GM23248 (cell line): ENCODE data around the gene FAM20C. TPM values are rescaled to one million over a fixed set of nuclear protein-coding genes. Genes with fewer than 3 reads are reported as not detected.

ENCODE experiments used
- DNase-seq: peaks from one replicate; pipeline ENCODE4 v3.0.0-alpha.2; 2015
- H2AFZ ChIP-seq: fragments of 200-600 bp; sonication (generic); 2 replicates; pipeline ENCODE4 v1.6.1; 2016; ENCODE audit warnings: antibody characterized with exemption
- H3F3A ChIP-seq: fragments of 200-600 bp; sonication (generic); 2 replicates; pipeline ENCODE4 v1.6.1; 2016; ENCODE audit warnings: mild to moderate bottlenecking, antibody characterized with exemption, mixed run types; ENCODE audit not compliant: insufficient read depth
- H3K27ac ChIP-seq: fragments of 200-600 bp; sonication (generic); 2 replicates; pipeline ENCODE4 v1.5.1; 2016; ENCODE audit warnings: mild to moderate bottlenecking
- H3K27me3 ChIP-seq: fragments of 200-600 bp; sonication (generic); replicated peaks from 2 replicates; pipeline ENCODE4 v1.6.1; 2016; ENCODE audit warnings: mild to moderate bottlenecking; ENCODE audit not compliant: insufficient read depth
- H3K36me3 ChIP-seq: fragments of 200-600 bp; sonication (generic); 2 replicates; pipeline ENCODE4 v1.6.1; 2016; ENCODE audit warnings: low read depth, mild to moderate bottlenecking
- H3K4me1 ChIP-seq: fragments of 200-600 bp; sonication (generic); 2 replicates; pipeline ENCODE4 v1.6.1; 2016; ENCODE audit warnings: mild to moderate bottlenecking; ENCODE audit not compliant: insufficient read depth
- H3K4me2 ChIP-seq: fragments of 200-600 bp; sonication (generic); one replicate; pipeline ENCODE4 v1.6.1; 2016; ENCODE audit warnings: mild to moderate bottlenecking; ENCODE audit not compliant: unreplicated experiment
- H3K4me3 ChIP-seq: fragments of 200-600 bp; sonication (generic); 2 replicates; pipeline ENCODE4 v1.5.1; 2016; ENCODE audit warnings: mild to moderate bottlenecking
- H3K79me2 ChIP-seq: fragments of 200-600 bp; sonication (generic); 2 replicates; pipeline ENCODE4 v1.6.1; 2016; ENCODE audit warnings: mild to moderate bottlenecking; ENCODE audit not compliant: insufficient read depth
- H3K9ac ChIP-seq: fragments of 200-600 bp; sonication (generic); 2 replicates; pipeline ENCODE4 v1.6.1; 2016; ENCODE audit warnings: mild to moderate bottlenecking
- H3K9me2 ChIP-seq: fragments of 200-600 bp; sonication (generic); 2 replicates; pipeline ENCODE4 v1.6.1; 2016; ENCODE audit warnings: mixed run types, mild to moderate bottlenecking, moderate library complexity; ENCODE audit not compliant: insufficient read depth
- H3K9me3 ChIP-seq: fragments of 200-600 bp; sonication (generic); one replicate; pipeline ENCODE4 v1.6.1; 2017; ENCODE audit warnings: low read depth
- H4K20me1 ChIP-seq: fragments of 200-600 bp; sonication (generic); 2 replicates; pipeline ENCODE4 v1.6.0; 2016; ENCODE audit not compliant: insufficient read depth
- EZH2 ChIP-seq: fragments of 200-600 bp; sonication (generic); IDR thresholded peaks from 2 replicates; pipeline ENCODE4 v1.6.1; 2018; ENCODE audit warnings: antibody characterized with exemption, mild to moderate bottlenecking; ENCODE audit not compliant: insufficient read depth, poor library complexity, severe bottlenecking
- EZH2phosphoT487 ChIP-seq: fragments of 200-600 bp; sonication (generic); IDR thresholded peaks from 2 replicates; pipeline ENCODE4 v1.6.1; 2018; ENCODE audit warnings: antibody characterized with exemption, moderate library complexity, mild to moderate bottlenecking, low read depth; ENCODE audit not compliant: insufficient read depth
- WGBS, 2 experiments: methylation state at CpG; one replicate each; pipeline ENCODE4 v1.1.6; 2015 to 2017; ENCODE audit warnings: low lambda C conversion rate in 2 of 2, low coverage in 1 of 2; ENCODE audit errors: missing lambda C conversion rate in 2 of 2; 5-methylcytosine and 5-hydroxymethylcytosine counted together
- in situ Hi-C: fragments of 300-500 bp; cut with MboI; formaldehyde crosslinking; loops from 2 replicates; pipeline ENCODE4 v1.15.0; 2020
- polyA plus RNA-seq: library from polyadenylated mRNA; unstranded; fragments of >200 nt; fragmentation: Nextera tagmentation; extraction: Ambion mirVana; gene quantifications from 2 replicates; pipeline ENCODE4 v1.2.1, GENCODE V29; 2016
- total RNA-seq: library from RNA; depleted of rRNA; stranded (reverse); fragments of >200 nt; shearing (Covaris generic); gene quantifications from 2 replicates; pipeline ENCODE4 v1.2.3, GENCODE V29; 2014

Gene FAM20C
- total and polyA plus RNA-seq, 2 experiments from 2014 or later: 13.5 to 63.8 TPM

GRCh38 chr7:223861-224260 is 31.5 kb downstream of the FAM20C start:
- Histone ChIP-seq H4K20me1 (no peaks in the 10 kb centered on the region), H3K4me2 (no peak overlapping the region), H3K9me2 (no peaks in the 10 kb centered on the region), H3K79me2 (peaks cover 4% of the 10 kb centered on the region; the same call in 1 of the 2 replicates), H3K36me3 (no peaks in the 10 kb centered on the region; the same call in 1 of the 2 replicates), H3K27ac (no peak overlapping the region), H3F3A (peaks cover 13% of the 10 kb centered on the region), H3K9me3 (no peaks in the 10 kb centered on the region), H3K9ac (no peak overlapping the region), H3K4me1 (peaks cover 14% of the 10 kb centered on the region), H2AFZ (no peak overlapping the region), H3K27me3 (no peaks in the 10 kb centered on the region), H3K4me3 (no peak overlapping the region)
- 86 to 88% methylated on average over 1 to 24 of the region's 29 CpGs for WGBS, 2 experiments
- in situ Hi-C loops: no loop called here
- TF ChIP-seq EZH2 (no peak), EZH2phosphoT487 (no peak)
- DNase-seq: no peak

DNA sequence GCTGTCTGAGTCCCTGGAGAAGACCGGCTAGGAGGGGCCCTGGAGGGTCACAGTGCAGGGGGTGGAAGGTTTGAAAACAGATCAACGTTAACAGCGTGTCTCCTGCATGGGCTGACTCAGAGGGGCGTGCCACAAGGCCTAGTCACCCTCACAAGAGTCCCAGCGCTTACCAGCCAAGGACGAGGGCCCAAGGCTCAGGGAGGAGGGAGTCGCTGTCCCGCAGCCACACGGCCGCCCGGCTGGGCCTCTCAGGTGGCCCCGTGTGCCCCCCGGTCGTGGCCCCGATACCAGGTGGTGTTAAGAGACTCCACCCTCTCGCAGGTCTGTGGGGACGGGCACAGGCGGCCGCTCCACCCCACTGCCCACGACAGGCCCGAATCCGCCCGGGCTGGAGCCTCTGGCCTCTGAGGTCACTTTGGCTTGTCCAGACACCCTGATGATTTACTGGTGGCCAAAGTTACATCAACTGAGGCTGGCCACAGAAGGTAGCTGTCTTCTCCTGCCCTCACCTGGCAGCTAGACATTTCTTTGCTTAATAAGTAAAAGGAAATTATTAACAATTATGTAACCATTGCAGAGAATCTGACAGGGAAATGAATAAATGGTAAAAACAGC is 34.0 kb downstream of the FAM20C start:
- H3K4me1 ChIP-seq: peaks cover 24% of the 10 kb centered on the region
- H3K9me2 ChIP-seq: no peaks in the 10 kb centered on the region
- peak overlapping the region; percentile 26; the same call in 1 of the 2 replicates for H3K27ac ChIP-seq
- H3K4me3 ChIP-seq: no peak overlapping the region
- DNase-seq: peak; percentile 86
- 48 to 57% methylated on average over 23 of the region's 23 CpGs for WGBS, 2 experiments
- H3K27me3 ChIP-seq: no peaks in the 10 kb centered on the region
- H3K9ac ChIP-seq: peak overlapping the region; percentile 19; the same call in 1 of the 2 replicates
- no peaks in the 10 kb centered on the region for H3K36me3 ChIP-seq
- H3K9me3 ChIP-seq: no peaks in the 10 kb centered on the region
- H3K4me2 ChIP-seq: no peak overlapping the region
- TF ChIP-seq EZH2: no peak
- TF ChIP-seq EZH2phosphoT487: no peak
- H2AFZ ChIP-seq: no peak overlapping the region
- H3F3A ChIP-seq: peaks cover 19% of the 10 kb centered on the region
- in situ Hi-C loops: no loop called here
- no peaks in the 10 kb centered on the region for H4K20me1 ChIP-seq
- peaks cover 13% of the 10 kb centered on the region; the same call in 1 of the 2 replicates for H3K79me2 ChIP-seq

DNA sequence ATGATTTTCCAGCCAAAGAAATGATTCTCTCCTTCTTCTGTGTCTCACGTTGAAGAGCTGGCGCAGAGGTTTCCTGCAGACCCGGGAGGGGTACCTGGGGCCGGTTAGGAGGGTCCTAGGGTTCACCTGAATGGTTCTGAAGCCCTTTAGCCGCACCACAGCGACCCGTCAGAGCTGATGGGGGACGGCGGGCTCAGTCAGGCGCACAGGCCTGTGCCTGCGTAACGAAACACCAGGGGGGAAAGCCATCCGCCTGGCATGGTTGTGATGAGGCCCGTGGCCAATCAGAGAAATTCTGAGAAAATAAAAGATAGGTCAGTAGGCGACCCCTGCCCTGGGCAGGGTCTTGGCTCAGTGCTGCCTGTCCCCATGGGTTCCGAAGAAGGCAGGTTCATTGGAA is 35.6 kb downstream of the FAM20C start:
- Histone ChIP-seq H3K4me1 (peaks cover 32% of the 10 kb centered on the region), H3K36me3 (no peaks in the 10 kb centered on the region), H3K9me3 (no peaks in the 10 kb centered on the region), H2AFZ (no peak overlapping the region), H3K79me2 (peaks cover 24% of the 10 kb centered on the region; the same call in 1 of the 2 replicates), H3K4me2 (no peak overlapping the region), H3K4me3 (no peak overlapping the region), H3K27ac (no peak overlapping the region), H3F3A (peaks cover 19% of the 10 kb centered on the region), H3K27me3 (no peaks in the 10 kb centered on the region), H3K9ac (peak overlapping the region; percentile 35; the same call in 1 of the 2 replicates), H4K20me1 (no peaks in the 10 kb centered on the region), H3K9me2 (no peaks in the 10 kb centered on the region)
- in situ Hi-C loops: no loop called here
- no peak for TF ChIP-seq EZH2
- no peak for TF ChIP-seq EZH2phosphoT487
- WGBS, 2 experiments: 83 to 85% methylated on average over 13 to 16 of the region's 16 CpGs
- no peak for DNase-seq

DNA sequence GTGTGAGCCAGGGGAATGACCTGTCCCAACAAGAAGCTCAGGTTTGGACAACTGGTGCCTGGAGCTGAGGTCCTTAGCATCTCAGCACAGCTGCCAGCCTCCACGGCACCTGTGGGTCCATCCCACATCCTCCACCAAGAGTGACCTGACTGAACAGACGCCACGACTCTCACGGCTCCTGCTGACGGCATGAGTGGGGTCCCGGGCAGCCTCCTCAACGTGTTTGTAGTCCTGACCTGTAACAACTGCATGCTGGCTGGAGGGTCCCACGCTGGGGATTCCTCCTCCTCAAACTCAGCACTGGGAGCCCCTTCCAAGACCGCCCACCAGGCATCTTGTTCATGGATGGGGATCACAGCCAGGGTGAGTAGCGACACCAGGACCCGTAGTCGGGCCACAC is 36.2 kb downstream of the FAM20C start:
- H3K9me2 ChIP-seq: no peaks in the 10 kb centered on the region
- no peak overlapping the region for H3K4me3 ChIP-seq
- H3K4me1 ChIP-seq: peaks cover 39% of the 10 kb centered on the region
- no peaks in the 10 kb centered on the region for H3K27me3 ChIP-seq
- H3F3A ChIP-seq: peaks cover 19% of the 10 kb centered on the region
- 69 to 73% methylated on average over 11 to 12 of the region's 12 CpGs for WGBS, 2 experiments
- peaks cover 24% of the 10 kb centered on the region; the same call in 1 of the 2 replicates for H3K79me2 ChIP-seq
- H3K9ac ChIP-seq: peak overlapping the region; percentile 35
- H3K36me3 ChIP-seq: no peaks in the 10 kb centered on the region
- no peaks in the 10 kb centered on the region for H3K9me3 ChIP-seq
- in situ Hi-C loops: no loop called here
- H2AFZ ChIP-seq: no peak overlapping the region
- TF ChIP-seq EZH2: no peak
- no peak for TF ChIP-seq EZH2phosphoT487
- H4K20me1 ChIP-seq: no peaks in the 10 kb centered on the region
- H3K27ac ChIP-seq: peak overlapping the region; percentile 61
- no peak overlapping the region for H3K4me2 ChIP-seq
- DNase-seq: no peak
